Right ventricle myocardium inferior (tissue), 1 donor: ENCODE results near the gene TC2N. TPM values are rescaled to one million over a fixed set of nuclear protein-coding genes. Genes with fewer than 3 reads are reported as not detected.
"Not testable (repeated sequence)": the region's sequence is repeated elsewhere in the genome, so short reads cannot be mapped to it uniquely, and the experiment has no call there.

Experiments used
- ATAC-seq: fragments of 200-7000 bp; cut with Tn5 transposase; one replicate; pipeline ENCODE4 v1.9.1; 2020; ENCODE audit warnings: mild to moderate bottlenecking, moderate library complexity
- DNase-seq: peaks from one replicate; pipeline ENCODE4 v3.0.0; 2021; ENCODE audit errors: missing footprints
- intact Hi-C: fragments of 100-400 bp; cut with DNase I; formaldehyde crosslinking; loops from one replicate; pipeline ENCODE4 v1.11.0; 2022
- total RNA-seq: library from RNA; stranded (reverse); fragmentation: NEBNext Ultra II Directional; extraction: Animal tissue kit (Norgen Biotek cat#: 25700); gene quantifications from one replicate; pipeline ENCODE4 v1.2.1, GENCODE V29; 2021
- donor health status: DM: no; HTN: yes; CAD: no; lungs with severe emphysema.

Gene TC2N
- total RNA-seq, 1 donor from 2014 or later, result 12.6 TPM

DNA sequence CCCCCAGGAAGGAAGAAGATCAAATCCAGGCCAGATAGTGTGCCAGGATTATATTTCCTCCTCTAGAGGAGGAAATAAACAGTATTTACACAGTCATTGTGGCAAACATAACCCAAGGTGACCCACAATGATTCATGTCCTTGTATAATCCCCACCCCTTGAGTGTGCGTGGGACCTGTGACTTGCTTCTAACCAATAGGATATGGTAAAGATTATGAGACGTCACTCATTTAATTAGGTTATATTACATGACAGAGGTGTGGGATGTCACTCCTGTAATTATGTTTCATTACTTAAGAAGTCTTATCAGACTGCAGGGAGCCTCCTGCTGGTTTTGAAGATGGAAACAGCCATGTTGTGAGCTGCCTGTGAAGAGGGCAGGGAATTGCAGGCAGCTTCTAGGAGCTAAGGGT lies 123.3 kb downstream of the TC2N start:
- DNase-seq, result no peak
- ATAC-seq, result no peak
- intact Hi-C loops, result no loop called here

DNA sequence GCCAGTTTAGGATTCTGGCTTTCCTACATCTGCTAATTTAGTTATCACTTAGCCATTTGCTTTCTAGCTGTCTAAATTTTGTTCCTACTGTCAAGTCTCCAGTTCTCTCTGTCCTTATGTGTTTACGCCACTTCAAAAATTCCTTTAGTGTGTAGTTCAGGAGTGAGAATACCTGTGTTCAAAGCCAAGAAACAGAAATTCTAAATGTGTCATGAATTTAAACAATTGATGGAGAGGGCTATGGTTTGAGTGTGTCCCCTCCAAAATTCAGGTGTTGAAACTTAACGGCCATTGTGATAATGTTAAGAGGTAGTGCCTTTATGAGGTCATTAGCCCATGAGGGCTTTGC lies 124.1 kb downstream of the TC2N start:
- DNase-seq, result no peak
- ATAC-seq, result no peak
- intact Hi-C loops, result no loop called here

DNA sequence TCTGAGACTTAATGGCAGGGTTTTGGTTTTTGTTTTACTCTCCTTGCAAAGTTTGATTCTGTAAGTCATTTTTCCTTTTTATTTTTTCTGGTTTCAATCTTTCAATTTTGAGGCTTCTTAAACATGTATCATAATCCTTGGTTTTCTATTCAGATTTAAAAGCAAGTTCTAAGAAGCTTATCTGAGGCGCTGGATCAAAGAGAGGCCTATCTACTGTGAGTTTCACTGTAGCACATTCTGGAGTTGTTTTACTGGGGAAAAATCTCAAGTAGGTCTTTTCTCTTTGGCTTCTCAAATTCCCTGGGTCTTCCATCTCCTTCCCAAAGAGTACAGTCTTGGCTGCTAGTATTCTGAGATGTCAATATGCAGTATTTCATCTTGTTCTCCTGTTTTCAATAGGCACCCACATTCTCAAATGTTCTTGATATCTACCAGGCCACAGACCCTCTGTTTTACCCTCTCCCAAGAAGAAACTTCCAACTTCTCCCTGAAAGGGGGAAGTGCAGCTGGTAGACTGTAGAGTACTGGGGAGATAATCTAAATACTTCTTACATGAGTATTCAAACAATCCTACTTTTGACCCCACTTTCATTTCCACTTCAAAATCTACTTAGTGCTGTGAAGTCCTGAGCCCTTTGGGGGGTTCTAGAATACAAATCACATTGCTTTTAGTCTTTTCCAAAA lies 124.6 kb downstream of the TC2N start:
- DNase-seq, result no peak
- intact Hi-C loops, result no loop called here
- ATAC-seq, result no peak

DNA sequence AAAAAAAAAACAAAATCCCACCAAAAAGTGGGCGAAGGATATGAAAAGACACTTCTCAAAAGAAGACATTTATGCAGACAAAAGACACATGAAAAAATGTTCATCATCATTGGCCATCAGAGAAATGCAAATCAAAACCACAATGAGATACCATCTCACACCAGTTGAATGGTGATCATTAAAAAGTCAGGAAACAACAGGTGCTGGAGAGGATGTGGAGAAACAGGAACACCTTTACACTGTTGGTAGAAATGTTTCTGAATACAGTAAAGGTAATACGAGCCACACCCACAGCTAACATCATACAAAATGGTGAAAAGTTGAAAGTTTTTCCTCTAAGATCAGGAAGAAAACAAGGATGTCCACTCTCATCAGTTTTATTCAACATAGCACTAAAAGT lies 127.5 kb downstream of the TC2N start:
- ATAC-seq, intact Hi-C loops, DNase-seq: not testable (repeated sequence)

DNA sequence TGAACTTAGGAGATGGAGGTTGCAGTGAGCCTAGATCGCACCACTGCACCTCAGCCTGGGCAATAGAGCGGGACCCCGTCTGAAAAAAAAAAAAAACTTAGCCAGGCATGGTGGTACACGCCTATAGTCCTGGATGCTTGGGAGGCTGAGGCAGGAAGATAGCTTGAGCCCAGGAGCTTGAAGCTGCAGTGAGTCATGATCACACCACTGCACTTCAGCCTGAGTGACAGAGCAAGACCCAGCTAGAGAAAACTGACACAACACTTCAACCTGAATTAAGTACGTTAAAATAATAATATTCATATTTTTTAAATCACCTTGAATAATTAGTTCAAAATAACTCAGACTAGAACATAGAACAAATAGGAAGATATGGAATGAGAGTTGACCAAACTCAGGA lies 129.7 kb downstream of the TC2N start:
- ATAC-seq (no peak), DNase-seq (no peak)
- intact Hi-C loops, result no loop called here

DNA sequence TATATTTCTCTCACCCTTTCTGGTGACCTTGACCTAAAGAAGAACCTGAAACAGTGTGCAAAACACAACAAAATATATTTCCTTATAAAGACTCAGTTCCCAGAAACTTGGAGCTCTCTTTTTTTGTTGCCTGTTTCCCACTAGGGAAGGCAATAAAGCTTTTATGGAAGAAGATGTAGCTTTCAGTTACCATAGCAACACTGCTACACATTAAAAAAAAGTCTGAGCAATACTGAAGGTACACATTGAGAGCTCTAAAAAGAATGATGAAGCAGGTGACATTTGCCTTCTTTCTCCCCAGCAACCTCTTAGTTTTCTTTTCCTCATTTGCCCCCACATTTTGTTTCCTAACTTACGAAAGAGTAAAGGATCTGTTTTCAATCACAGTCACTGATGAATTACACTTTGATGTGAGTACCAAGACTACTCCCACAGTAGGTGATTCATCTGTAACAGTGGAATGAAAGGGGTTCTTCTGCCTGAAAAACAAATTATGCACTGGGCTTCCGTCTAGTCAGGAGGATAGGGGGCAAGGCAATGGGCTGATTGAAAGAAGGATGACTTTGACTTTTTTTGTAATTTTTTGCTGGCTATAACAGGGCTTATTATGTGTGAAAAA lies 134.4 kb downstream of the TC2N start:
- DNase-seq (no peak), ATAC-seq (no peak)
- intact Hi-C loops, result no loop called here

DNA sequence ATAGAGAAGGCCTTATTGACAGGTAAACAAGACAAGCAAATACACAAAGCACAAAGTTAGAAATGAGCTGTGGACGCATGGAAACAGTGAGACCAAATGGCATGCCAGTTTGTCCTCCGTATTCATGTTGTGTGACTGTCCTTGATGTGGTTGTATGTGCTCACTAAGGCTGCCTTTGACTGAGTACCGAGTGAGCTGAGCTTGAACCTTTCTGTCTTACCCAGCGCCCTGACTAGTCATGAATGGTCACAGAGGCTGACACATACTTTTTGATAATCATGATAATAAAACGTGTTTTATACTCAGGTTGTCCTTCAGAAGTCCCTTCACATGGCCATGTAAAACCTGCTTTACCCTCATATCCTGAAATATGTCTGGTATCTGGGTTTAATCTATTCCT lies 134.9 kb downstream of the TC2N start:
- intact Hi-C loops, result no loop called here
- ATAC-seq, result no peak

DNA sequence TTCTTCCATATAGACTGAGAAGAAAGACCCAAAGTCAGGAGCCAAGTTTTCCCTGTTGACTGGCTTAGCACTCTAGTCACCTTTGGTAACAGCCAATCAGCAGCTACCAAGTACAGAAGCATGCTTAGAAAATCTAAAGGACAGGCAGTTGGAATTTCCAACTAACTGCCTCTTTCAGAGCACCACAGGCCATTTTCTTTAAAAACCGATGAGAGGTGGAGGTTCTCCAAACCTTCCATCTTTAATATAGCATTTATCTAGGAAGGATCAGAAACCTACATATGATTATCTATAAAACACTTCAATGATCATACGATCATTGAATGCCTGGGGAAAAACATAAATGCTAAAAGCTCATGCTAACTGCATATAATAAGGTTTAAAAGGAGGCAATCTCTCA lies 135.3 kb downstream of the TC2N start, which contains the start of gene CATSPERB:
TSS of gene CATSPERB (minus strand) at position 101 of the 400 bp plus-strand sequence. CDS start 2,607 bp downstream, outside the sequence.
- no peak for DNase-seq
- intact Hi-C loops, result no loop called here
- no peak for ATAC-seq

More for the DNA sequence above, 134.9 kb downstream of the TC2N start:
- no peak for DNase-seq

DNA sequence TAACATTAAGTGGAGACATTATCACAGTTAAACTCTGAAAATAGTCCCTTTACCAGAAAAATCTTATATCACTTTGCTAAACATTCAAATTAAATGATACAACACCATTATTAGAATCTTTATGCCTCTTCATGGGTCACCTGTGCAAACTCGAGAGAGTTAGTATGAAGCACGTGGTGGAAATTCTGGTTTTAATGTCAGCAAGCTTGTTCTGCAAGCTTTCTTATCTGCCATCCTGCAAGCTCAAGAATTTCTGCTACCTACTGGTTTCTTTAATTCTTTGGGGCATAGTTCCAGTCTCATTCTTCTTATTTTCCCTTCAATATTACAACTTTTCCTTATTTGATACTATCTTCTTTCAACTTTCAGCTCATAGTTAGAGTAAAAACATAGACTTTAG lies 136.3 kb downstream of the TC2N start:
- no peak for DNase-seq
- no peak for ATAC-seq
- intact Hi-C loops, result no loop called here

DNA sequence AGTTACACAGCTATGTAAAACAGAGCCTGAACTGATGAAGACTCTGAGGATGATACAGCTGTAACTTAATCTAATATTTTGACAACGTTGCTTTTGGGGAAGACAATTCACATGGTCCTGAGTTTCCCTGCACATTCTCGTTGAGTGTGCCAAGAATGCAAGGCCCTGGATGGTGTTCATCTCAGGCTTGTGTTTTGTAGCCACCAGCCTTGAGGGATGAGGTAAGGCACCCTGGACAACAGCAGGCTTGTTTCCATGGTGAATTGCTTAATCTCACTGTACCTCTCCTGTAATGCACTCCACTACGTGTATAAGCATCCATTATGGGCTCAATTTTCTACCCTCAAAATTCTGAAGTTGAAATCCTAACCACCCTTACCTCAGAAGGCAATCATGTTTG lies 137.6 kb downstream of the TC2N start:
- no peak for DNase-seq
- no peak for ATAC-seq
- intact Hi-C loops, result no loop called here

Other genes starting within 250 kb of the TC2N start
- 2.4 TPM for gene CATSPERB, start 135.4 kb downstream of the TC2N start, total RNA-seq
- 85.3 TPM for gene FBLN5, start 80.2 kb upstream of the TC2N start, total RNA-seq
- gene TRIP11, start 172.5 kb upstream of the TC2N start, total RNA-seq, result 51.2 TPM
- 16.9 TPM for gene ATXN3, start 239.0 kb upstream of the TC2N start, total RNA-seq